AML-193 (cell line): ENCODE measurements around the gene RASEF.

ENCODE experiments used
- DNase-seq, 2 experiments: peaks; one replicate each; lab custom pipeline; 2025; lab: John Stamatoyannopoulos, UW

Gene RASEF

GRCh38 chr9:83056911-83057310 is 6.0 kb downstream of the RASEF start:
- no peak for DNase-seq

GRCh38 chr9:83056174-83056573 is 6.8 kb downstream of the RASEF start:
- no peak for DNase-seq

DNA sequence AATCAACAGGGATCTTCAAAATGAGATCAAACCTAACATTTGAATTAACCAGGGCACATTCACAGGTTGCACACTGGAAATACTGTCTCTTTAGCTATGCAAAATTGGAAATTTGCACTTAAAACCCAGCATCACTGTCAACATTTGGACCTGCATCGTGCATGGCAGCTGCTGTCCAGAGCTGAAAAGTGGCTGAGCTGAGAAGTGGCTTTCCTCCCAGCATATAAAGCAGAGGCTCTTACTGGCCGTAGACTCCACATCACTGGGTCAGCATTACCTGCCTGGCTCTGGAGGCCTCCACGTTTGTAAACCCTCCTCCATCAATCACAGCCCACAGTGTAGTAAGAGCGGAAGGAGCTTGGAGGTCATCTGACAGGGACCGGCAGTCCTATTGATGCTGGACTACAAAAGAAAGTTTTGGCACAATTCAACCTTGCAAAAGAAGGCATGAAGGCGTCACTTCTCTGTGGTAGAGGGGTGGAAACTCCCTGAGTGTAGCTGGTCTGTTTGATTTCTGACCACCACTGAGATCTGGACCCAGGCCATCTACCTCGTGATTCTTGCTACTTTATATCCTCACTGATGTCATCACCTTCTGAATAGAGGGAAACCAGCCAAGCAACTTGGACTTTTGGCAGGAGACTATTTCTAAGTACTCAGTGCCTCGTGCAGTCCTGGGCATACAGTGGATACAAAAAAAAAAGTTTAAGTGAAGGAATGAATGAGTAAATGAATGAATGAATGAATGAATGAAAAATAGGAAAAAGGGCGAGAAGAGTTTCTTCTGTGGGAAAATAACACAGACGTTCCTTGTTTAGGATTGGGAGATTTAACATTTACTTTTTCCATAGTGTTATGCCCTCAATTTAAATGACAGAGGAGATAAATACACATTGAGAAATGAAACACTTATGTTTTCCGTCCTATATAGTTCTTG is 14.8 kb downstream of the RASEF start:
- DNase-seq = no peak

DNA sequence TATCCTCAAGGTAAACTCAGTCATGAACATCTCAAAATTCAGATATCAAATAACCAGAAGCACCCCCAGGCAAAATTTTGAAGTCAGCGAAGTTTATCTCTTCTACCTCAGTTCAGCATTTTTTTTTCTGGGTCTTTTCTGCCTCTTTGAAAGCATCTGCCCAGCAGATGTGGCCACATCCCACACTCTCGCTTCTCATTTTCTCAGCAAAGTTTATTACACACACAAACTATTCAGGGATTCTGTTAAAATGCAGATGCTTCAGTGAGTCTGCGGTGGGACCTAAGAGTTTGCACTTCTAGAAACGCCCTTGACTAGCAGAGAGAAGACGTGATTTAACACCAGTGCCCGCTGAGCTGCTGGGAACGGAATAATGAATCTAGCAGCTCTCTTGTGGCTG is 19.3 kb downstream of the RASEF start:
- no peak for DNase-seq

- DNase-seq = no peak
Observed at GRCh38 chr9:83041771-83042170, 21.2 kb downstream of the RASEF start.

DNA sequence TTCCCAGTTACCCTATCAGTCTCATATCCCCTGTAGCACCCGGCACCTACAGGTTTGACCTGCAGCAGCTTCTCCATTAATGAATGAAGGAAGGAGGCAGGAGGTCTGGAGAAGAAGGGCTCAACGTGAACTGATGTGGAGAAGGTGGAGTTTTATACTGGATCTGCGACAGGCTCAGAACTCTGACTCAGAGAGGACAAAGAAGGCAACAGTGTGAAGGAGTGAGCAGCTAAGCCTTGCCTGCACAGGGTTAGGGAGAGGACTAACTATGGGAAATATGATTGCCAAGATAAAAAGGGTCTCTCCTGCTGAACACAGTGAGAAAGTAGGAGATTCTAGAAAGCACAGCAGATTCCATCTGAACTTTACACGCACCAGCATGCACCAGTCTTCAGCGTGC is 23.6 kb downstream of the RASEF start:
- no peak for DNase-seq

- DNase-seq = no peak
Observed at GRCh38 chr9:83036043-83036442, 26.9 kb downstream of the RASEF start.

DNA sequence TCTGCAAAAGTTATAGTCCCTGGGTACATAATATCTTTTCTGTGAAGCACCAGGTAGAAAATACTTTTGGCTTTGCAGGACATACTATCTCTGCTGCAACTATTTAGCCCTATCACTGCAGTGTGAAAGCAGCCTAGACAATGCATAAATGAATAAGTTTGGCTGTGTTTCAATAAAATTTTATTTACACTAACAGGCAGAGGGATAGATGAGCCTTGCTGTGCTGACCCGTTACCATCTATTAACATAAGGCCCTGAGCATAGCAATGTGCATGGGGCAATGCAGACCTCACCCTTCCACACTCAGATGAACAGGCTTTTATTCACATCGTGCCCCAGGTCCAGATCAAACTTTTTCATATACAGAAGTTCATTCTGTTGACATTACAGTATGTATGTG is 27.8 kb downstream of the RASEF start:
- DNase-seq = no peak

DNA sequence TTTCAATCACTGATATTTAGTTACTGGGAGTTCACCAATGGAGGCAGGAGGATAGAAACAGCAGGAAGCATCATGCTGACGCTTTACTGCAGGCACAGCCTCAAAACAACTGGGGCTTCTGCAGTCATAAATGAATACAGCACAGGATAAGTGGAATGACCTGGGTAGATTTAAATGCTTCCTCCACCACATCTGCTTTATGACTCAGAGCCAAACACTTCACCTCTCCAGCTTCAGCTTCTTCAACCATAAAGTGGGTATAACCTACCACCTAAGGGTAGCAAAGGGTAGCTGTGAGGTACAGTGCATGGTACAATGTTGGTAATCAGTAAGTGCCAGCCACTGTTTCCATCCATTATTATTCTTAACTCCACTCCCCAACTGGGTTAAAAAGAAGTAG is 28.4 kb downstream of the RASEF start:
- no peak for DNase-seq

DNA sequence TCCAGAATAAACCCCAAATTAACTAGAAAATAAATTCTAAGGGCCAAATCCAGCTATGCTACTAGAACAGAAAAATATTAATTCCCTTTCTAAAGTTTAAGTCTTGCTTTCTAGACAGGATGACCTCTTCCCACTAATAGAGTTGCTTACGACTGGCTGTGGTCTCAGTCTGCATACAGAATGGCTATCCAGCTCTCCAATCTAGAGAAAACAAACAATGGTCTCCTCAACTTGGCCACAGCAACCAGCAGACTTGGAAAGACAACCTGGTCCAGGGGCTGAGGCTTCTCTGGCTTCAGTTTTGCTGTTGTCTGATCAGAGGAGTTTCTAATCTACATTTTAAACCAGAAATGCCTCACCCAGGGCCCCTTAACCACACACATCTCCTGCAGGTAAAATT is 28.9 kb downstream of the RASEF start:
- DNase-seq = no peak

- DNase-seq = no peak
Observed at GRCh38 chr9:83032065-83032625, 30.8 kb downstream of the RASEF start.

- DNase-seq = no peak
Observed at GRCh38 chr9:83030391-83031107, 32.4 kb downstream of the RASEF start.

DNA sequence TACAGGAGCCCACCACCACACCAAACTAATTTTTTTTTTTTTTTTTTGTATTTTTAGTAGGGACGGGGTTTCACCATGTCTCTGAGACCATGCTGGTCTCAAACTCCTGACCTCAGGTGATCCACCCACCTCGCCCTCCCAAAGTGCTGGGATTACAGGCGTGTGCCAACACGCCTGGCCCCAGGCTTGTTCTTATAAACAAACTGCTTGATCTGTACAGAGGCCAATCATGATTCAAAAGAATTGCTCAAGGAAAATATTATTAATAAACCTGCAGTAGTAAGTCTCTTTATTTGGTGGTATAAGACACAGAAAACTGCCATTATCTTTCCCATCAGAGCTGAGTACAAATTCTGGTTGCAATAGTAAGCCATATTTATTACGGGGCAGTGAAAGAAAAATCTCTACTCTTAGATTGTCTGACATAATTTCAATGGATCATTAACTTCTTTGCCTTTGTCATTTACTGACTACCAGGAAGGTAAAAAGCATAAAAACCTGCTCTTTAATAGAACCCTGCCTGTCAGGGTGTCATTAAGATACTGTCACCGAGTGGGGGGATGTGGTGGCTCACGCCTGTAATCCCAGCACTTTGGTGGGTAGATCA is 33.3 kb downstream of the RASEF start:
- no peak for DNase-seq

- no peak for DNase-seq
Observed at GRCh38 chr9:83027153-83027891, 35.6 kb downstream of the RASEF start.

DNA sequence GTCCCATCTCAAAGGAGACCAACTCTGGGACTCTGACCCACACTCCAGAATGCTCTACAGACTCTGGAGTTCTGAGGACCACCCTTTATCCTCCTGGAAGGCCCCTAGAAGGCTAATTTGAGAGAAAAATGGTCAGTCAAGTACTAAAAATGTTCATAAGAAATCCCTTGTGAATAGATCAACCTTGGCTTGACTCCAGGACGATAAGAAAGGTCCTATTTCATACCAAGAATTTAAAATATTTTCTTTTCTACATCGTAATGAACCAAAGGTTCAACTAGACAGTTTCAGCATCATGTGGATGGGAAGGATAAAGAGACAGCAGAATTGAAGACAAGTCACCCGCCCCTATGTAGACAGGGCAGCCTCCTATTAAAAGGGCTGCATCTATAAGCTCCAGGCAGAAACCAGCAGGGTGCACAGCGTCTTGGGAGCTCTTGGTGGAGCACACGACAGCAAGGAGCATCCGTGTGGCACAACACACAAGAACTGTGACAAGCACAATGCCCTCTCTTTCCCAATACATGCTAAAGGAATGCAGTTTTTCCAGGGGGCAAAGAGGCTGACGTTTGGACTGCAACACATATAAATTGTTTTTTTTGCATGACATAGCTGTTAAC is 38.3 kb downstream of the RASEF start:
- DNase-seq = no peak

DNA sequence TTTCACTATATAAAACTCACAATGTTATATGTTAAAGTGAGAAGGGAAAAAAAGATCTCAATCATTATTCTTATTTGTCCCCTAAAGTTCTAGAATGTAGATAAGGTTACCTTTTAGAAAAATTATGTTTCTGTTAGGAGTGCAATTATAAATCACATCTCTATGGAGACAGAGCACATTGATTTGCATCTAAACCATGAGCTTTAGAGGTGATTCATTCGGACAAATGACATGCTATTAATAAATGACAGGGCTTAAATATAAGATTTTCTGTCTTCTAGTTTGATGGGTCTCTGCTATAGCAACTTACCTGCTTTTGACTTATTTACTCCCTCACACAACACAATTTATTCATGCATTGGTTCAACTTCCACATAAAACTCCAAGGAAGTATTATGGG is 39.8 kb downstream of the RASEF start:
- no peak for DNase-seq

- no peak for DNase-seq
Observed at GRCh38 chr9:83020864-83021263, 42.1 kb downstream of the RASEF start.

- DNase-seq = no peak
Observed at GRCh38 chr9:83020327-83020726, 42.6 kb downstream of the RASEF start.

DNA sequence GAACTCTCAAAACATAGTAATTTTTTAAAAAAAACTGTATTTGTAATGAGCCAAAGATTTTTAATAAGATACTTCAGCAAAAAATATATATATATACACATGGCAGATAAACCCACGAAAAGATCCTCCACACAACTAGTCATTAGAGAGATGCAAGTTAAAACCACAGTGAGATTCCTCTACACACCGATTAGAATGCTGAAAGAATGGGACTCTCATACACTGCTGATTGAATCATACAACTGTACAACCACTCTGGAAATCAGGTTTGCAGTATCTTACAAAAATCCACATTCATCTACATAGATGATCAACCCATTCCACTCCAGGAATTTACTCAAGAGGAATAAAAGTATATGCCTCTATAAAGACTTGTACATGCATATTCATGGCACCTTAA is 43.7 kb downstream of the RASEF start:
- no peak for DNase-seq

DNA sequence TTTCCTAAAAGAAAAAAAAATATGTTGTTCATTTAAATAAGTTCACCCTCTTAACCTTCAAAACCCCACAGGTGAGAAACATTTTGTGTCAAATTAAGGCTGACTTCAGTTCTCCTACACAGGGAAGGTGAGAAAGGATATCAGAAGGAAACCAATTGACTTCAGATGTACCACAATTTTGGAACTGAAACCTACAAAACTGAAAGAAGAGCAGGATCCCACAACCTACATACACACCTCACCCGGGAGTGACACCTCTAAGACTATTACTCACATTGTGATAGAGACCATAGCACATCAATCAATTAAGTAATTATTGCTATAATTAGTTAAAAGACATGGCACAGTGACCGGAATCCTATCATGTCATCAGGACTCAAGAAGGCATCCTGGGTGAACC is 47.0 kb downstream of the RASEF start:
- no peak for DNase-seq

DNA sequence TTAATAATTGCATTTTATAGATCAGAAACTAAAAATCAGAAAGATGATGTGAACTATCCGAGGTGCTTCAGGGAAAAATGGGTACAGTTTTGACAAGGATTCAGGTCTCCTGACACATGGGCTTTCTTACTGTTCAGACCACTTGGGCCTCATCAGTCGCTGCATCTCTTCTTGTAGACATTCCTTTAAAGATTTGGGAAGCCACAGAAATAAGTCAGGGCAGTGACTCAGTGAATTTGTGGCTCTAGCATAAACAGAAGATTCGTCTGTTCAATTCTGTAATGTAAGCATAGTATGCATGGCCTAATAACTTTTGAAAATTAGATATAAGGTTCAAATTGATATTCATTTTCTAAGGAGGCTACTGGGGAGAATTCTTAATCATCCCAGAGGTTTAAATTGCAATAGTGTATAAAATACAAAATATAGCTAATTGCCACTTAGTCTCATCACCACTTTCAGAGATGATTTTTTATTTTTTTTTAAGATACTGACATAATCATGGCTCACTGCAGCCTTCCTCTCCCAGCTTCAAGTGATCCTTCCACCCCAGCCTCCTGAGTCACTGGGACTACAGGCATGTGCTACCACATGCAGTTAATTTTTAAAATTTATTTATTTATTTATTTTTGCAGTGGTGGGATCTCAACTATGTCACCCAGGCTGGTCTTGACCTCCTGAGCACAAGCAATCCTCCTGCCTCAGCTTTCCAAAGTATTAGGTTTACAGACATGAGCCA is 48.9 kb downstream of the RASEF start:
- no peak for DNase-seq
